ENCODE measurements around the gene GFOD1.

The GFOD1 gene

GRCh38 chr6:13508711-13509705, 21.6 kb upstream of the GFOD1 start:
- no peaks in the 10 kb centered on the region for H3K79me2 ChIP-seq
- H3K27ac ChIP-seq: no peak overlapping the region
- H3K4me2 ChIP-seq (ENCODE audit: low read length): no peak overlapping the region
- H3K9me3 ChIP-seq (ENCODE audit: control insufficient read depth, low read length): no peaks in the 10 kb centered on the region
- TF ChIP-seq CTCF (IDR thresholded peaks at IDR 0.05): no peak
- no peaks in the 10 kb centered on the region for H3K4me1 ChIP-seq
- H3K9ac ChIP-seq: no peak overlapping the region
- no peak overlapping the region for H2AFZ ChIP-seq
- no peaks in the 10 kb centered on the region for H3K27me3 ChIP-seq (ENCODE audit: control insufficient read depth, insufficient read depth, low read length)
- H3K4me3 ChIP-seq (ENCODE audit: low read depth, low read length): no peak overlapping the region
- no peaks in the 10 kb centered on the region for H3K36me3 ChIP-seq (ENCODE audit: control insufficient read depth, insufficient read depth, low read length)

DNA sequence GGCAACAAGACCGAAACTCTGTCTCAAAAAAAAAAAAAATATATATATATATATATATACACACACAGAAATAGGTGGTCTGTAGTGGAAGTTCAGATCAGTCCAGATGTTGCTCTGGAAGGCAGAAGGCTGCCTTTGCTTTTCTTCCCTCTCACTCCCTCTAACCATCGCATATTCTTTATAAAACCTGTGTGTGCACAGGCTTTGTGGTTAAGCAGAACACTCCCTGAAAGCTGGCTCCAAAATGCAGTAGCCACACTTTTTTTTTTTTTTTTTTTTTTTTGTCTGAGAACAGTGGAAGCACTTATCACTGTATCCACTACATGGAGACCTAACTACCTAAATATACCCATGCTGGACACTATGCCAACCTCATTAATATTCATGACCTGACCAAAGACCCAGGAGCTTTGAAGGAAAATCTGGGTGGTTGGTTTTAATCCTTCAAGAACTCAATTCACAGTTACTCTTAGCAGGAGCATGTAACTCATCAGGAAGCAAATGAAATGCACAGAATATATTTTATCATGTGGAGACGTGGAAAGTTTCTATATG, 20.0 kb upstream of the GFOD1 start:
- H3K4me2 ChIP-seq (ENCODE audit: low read length): no peak overlapping the region
- H3K79me2 ChIP-seq: no peaks in the 10 kb centered on the region
- H3K9me3 ChIP-seq (ENCODE audit: control insufficient read depth, low read length): no peaks in the 10 kb centered on the region
- no peaks in the 10 kb centered on the region for H3K27me3 ChIP-seq (ENCODE audit: control insufficient read depth, insufficient read depth, low read length)
- H3K27ac ChIP-seq: no peak overlapping the region
- H3K4me3 ChIP-seq (ENCODE audit: low read depth, low read length): no peak overlapping the region
- no peak for TF ChIP-seq CTCF (IDR thresholded peaks at IDR 0.05)
- no peaks in the 10 kb centered on the region for H3K4me1 ChIP-seq
- H3K36me3 ChIP-seq (ENCODE audit: control insufficient read depth, insufficient read depth, low read length): no peaks in the 10 kb centered on the region
- H3K9ac ChIP-seq: no peak overlapping the region
- no peak overlapping the region for H2AFZ ChIP-seq

DNA sequence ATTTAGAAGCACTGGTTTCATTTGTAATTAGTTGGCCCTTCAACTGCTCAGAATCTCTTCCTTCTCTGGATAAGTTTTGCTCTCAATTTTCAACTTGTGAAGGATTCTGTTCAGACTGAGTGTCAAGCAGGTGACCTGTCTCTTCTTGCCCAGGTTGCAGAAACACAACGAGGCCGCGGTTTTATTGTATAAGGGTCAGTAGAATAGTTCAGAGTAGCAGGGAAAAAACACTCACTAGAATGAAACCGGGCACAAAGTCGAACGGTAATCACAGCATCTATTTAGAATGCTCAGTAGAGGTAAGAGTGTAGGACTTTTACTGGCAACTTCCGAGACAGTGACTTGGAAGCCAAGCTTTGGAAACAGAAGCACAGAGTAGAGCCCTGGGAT, 17.9 kb upstream of the GFOD1 start:
- Histone ChIP-seq H2AFZ (no peak overlapping the region), H3K36me3 (ENCODE audit: control insufficient read depth, insufficient read depth, low read length) (no peaks in the 10 kb centered on the region), H3K4me2 (ENCODE audit: low read length) (no peak overlapping the region), H3K9ac (no peak overlapping the region), H3K27ac (no peak overlapping the region), H3K9me3 (ENCODE audit: control insufficient read depth, low read length) (no peaks in the 10 kb centered on the region), H3K79me2 (no peaks in the 10 kb centered on the region), H3K4me1 (no peaks in the 10 kb centered on the region), H3K4me3 (ENCODE audit: low read depth, low read length) (no peak overlapping the region), H3K27me3 (ENCODE audit: control insufficient read depth, insufficient read depth, low read length) (no peaks in the 10 kb centered on the region)
- no peak for TF ChIP-seq CTCF (IDR thresholded peaks at IDR 0.05)

DNA sequence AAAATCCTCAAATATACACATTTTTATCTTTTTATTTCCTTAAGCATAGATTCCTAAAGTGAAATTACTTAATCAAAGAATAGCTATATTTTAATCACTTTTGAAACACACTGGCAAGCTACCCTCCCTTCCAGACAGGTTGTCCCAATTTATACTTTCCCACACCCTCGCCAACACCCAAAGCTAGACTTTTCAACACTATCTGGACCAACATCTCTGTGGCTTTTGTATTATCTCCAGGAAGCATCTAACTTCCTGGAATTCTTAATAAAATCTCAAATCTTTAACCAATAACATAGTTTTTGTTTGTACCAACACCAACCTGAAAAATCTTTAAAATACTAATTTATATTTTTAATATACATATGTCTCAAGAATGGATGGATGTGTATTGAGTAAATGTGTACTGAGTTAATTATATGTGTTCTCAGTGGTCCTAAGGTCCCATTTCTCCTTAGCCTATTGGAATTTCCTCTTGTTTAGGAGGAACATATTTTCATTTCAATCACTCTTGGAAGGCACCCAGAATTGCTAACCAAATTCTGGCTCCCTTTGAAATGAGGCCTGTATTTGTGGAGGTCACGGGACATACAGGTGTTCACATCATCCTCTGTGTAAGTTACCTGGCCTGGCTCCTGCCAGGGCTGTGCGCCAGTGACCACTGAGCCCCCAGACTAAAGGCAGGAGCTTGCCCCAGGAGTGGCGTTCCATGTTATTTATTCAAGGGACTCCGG, 17.4 kb upstream of the GFOD1 start:
- Histone ChIP-seq H2AFZ (no peak overlapping the region), H3K4me2 (ENCODE audit: low read length) (no peak overlapping the region), H3K27ac (no peak overlapping the region), H3K9me3 (ENCODE audit: control insufficient read depth, low read length) (no peaks in the 10 kb centered on the region), H3K36me3 (ENCODE audit: control insufficient read depth, insufficient read depth, low read length) (no peaks in the 10 kb centered on the region), H3K9ac (no peak overlapping the region), H3K4me1 (no peaks in the 10 kb centered on the region), H3K79me2 (no peaks in the 10 kb centered on the region), H3K27me3 (ENCODE audit: control insufficient read depth, insufficient read depth, low read length) (no peaks in the 10 kb centered on the region), H3K4me3 (ENCODE audit: low read depth, low read length) (no peak overlapping the region)
- TF ChIP-seq CTCF (IDR thresholded peaks at IDR 0.05): no peak
